ENCODE measurements around the gene PAX5. TPM values are rescaled to one million over a fixed set of nuclear protein-coding genes. Genes with fewer than 3 reads are reported as not detected.

PAX5 gene
- polyA plus RNA-seq, 2 of the 4 experiments (the other 2 are of a cell fraction), result not detected

DNA sequence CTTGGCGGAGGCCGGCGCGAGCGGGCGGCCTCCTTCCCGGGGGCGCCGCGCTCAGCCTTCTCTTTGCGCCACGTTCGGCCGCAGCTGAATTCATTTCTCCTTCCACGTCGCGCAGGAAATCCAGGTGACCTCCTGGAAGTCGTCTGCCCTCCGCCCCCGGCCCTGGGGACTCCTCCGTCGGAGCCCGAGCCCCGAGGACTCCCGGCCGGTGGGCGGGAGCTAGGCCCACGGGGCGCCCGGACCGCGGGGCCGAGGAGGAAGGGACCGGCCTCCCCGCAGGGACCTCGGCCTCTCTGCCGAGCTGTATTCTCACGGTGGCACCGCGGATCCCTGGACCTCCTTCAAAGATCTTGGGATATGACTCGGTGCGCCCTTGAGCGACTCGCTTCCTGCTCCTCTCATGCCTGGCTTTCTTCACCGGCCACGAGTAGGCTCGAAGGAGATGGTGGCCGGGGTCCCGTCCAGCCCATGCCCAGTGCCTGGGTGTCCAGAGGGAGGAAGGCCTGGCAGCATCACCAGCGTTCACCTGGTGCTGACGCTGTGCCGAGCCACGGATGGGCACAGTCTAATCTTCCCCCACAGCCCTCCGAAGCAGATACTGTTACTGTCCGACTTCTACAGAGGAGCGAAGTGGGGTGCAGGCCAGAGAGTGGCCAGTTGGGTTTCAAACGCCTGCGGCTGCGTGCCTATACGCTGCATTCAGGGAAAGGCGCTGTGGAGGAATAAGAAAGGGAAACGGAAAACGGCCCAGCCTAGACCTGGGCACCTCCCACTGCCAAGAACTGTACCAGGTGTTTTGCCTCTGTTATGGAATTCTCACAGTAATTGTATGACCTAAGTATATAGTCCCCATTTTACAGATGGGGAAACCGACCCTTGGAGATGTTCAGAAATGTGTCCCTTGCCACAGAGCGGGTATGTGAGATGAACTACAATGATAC lies 47.3 kb downstream of the PAX5 start:
- H3K4me3 ChIP-seq, result no peak overlapping the region; the same call in 2 of the 3 replicates
- FAIRE-seq (no peak), ATAC-seq (no peak), DNase-seq (ENCODE audit: low read depth in 1 of 2, low spot score in 1 of 2) (no peak)
- 67% methylated on average over 55 of the region's 65 CpGs for WGBS (ENCODE audit: missing lambda C conversion rate)
- peaks cover 18% of the 10 kb centered on the region for H3K9me3 ChIP-seq
- no peak for TF ChIP-seq HOXB13 (CRISPR knock-in tag; IDR thresholded peaks at IDR 0.05; ENCODE audit: low read depth)
- TF ChIP-seq ELK1 (IDR thresholded peaks at IDR 0.05; ENCODE audit: low read depth, low read length), result no peak
- TF ChIP-seq JUN (IDR thresholded peaks at IDR 0.05), result no peak
- no peak for TF ChIP-seq NPAS2 (CRISPR knock-in tag; IDR thresholded peaks at IDR 0.05; ENCODE audit: borderline replicate concordance)
- TF ChIP-seq E2F6 (IDR thresholded peaks at IDR 0.05; ENCODE audit: borderline replicate concordance, low read depth), result no peak
- no peak overlapping the region for H3K27ac ChIP-seq
- peak overlapping the region; percentile 39; the same call in 1 of the 3 replicates for H3K4me2 ChIP-seq
- no peaks in the 10 kb centered on the region for H3K4me1 ChIP-seq
- ChIA-PET CTCF (interaction anchor here (1.7 to 7.4 kb wide), 5 partner anchors 9 to 115 kb away, joined by 5 to 143 read pairs (median 8); no protein-coding TSS in a partner anchor), POLR2A (no interaction called here)

- CTCF ChIA-PET, result interaction anchor here (1.7 to 3.6 kb wide), 4 partner anchors 10 to 113 kb away, joined by 5 to 15 read pairs (median 6); no protein-coding TSS in a partner anchor
- POLR2A ChIA-PET, result no interaction called here
- no peak overlapping the region; the same call in 2 of the 3 replicates for H3K4me3 ChIP-seq
Measured at GRCh38 chr9:36985769-36986467, 48.1 kb downstream of the PAX5 start.

More at GRCh38 chr9:36985769-36986467, 48.1 kb downstream of the PAX5 start:
- DNase-seq (ENCODE audit: low read depth in 1 of 2, low spot score in 1 of 2), result no peak
- no peak for ATAC-seq
- no peak for FAIRE-seq
- Histone ChIP-seq H3K4me1 (no peaks in the 10 kb centered on the region), H3K4me2 (peak overlapping the region; percentile 39; the same call in 1 of the 3 replicates), H3K27ac (no peak overlapping the region), H3K9me3 (peaks cover 10% of the 10 kb centered on the region)
- TF ChIP-seq HES2 (IDR thresholded peaks at IDR 0.05) (no peak), FOSB (CRISPR knock-in tag; IDR thresholded peaks at IDR 0.05) (no peak), ZC3H11A (IDR thresholded peaks at IDR 0.05) (no peak), EHMT2 (IDR thresholded peaks at IDR 0.05; ENCODE audit: low read depth) (no peak), RARB (CRISPR knock-in tag; IDR thresholded peaks at IDR 0.05) (no peak), CTCF (IDR thresholded peaks at IDR 0.05) (no peak), CBX8 (IDR thresholded peaks at IDR 0.05) (no peak), MAFK (IDR thresholded peaks at IDR 0.05; ENCODE audit: partially characterized antibody) (no peak)
- WGBS (ENCODE audit: missing lambda C conversion rate), result 49% methylated on average over 36 of the region's 70 CpGs

All from A549 (cell line).